Smooth muscle cell (in vitro differentiated cells): ENCODE data around the gene TAGLN. TPM values are rescaled to one million over a fixed set of nuclear protein-coding genes. Genes with fewer than 3 reads are reported as not detected.

Experiments
- DNase-seq: peaks from one replicate; lab custom pipeline; 2025; ENCODE audit not compliant: unreplicated experiment; lab: John Stamatoyannopoulos, UW
- H2AFZ ChIP-seq: fragments of 200-600 bp; sonication (generic); 2 replicates; pipeline ENCODE4 v1.6.0; 2016; ENCODE audit warnings: antibody characterized with exemption, low read depth, mild to moderate bottlenecking
- H3F3A ChIP-seq: fragments of 200-600 bp; sonication (generic); 2 replicates; pipeline ENCODE4 v1.6.0; 2017; ENCODE audit warnings: antibody characterized with exemption, low read depth
- H3K27ac ChIP-seq: fragments of 200-600 bp; sonication (generic); 2 replicates; pipeline ENCODE4 v1.5.1; 2016; ENCODE audit warnings: low read depth, mild to moderate bottlenecking
- H3K27me3 ChIP-seq: fragments of 200-600 bp; sonication (generic); 2 replicates; pipeline ENCODE4 v1.6.1; 2016; ENCODE audit warnings: low read depth, mild to moderate bottlenecking
- H3K36me3 ChIP-seq: fragments of 200-600 bp; sonication (generic); 2 replicates; pipeline ENCODE4 v1.5.1; 2016; ENCODE audit warnings: low read depth
- H3K4me1 ChIP-seq: fragments of 200-600 bp; sonication (generic); 2 replicates; pipeline ENCODE4 v1.5.1; 2016; ENCODE audit warnings: low read depth
- H3K4me2 ChIP-seq: fragments of 200-600 bp; sonication (generic); 2 replicates; pipeline ENCODE4 v1.6.0; 2016; ENCODE audit warnings: mild to moderate bottlenecking
- H3K4me3 ChIP-seq: fragments of 200-600 bp; sonication (generic); 2 replicates; pipeline ENCODE4 v1.5.1; 2016; ENCODE audit warnings: mild to moderate bottlenecking
- H3K79me2 ChIP-seq: fragments of 200-600 bp; sonication (generic); 2 replicates; pipeline ENCODE4 v1.6.0; 2016; ENCODE audit warnings: low read depth, mild to moderate bottlenecking
- H3K9ac ChIP-seq: fragments of 200-600 bp; sonication (generic); 2 replicates; pipeline ENCODE4 v1.6.0; 2016; ENCODE audit warnings: low read depth
- H3K9me3 ChIP-seq: fragments of 200-600 bp; sonication (generic); replicated peaks from 2 replicates; pipeline ENCODE4 v1.5.1; 2016; ENCODE audit warnings: low read depth
- H4K20me1 ChIP-seq: fragments of 200-600 bp; sonication (generic); 2 replicates; pipeline ENCODE4 v1.6.0; 2016; ENCODE audit warnings: low read depth
- WGBS: methylation state at CpG from one replicate; pipeline ENCODE4 v1.1.7; 2016; ENCODE audit warnings: low lambda C conversion rate; 5-methylcytosine and 5-hydroxymethylcytosine counted together
- polyA plus RNA-seq: library from polyadenylated mRNA; unstranded; fragments of >200 nt; fragmentation: Nextera tagmentation; extraction: Ambion mirVana; gene quantifications from 2 replicates; pipeline ENCODE4 v1.2.1, GENCODE V29; 2016
- total RNA-seq: library from RNA; depleted of rRNA; stranded (reverse); fragments of >200 nt; gene quantifications from 2 replicates; pipeline ENCODE4 v1.2.3, GENCODE V29; 2014
- TF ChIP-seq, protein P1 (sequence below): fragments of 200-600 bp; sonication (generic); IDR thresholded peaks from 2 replicates; pipeline ENCODE4 v1.5.1; 2017; ENCODE audit warnings: borderline replicate concordance, mild to moderate bottlenecking, antibody characterized with exemption; ENCODE audit not compliant: insufficient read depth, poor library complexity, severe bottlenecking

The TAGLN gene
- total and polyA plus RNA-seq, 2 experiments from 2014 or later, result 1,972 to 2,250 TPM

GRCh38 chr11:117185736-117186430, 13.3 kb upstream of the TAGLN start:
- Histone ChIP-seq H3K4me3 (no peak overlapping the region), H3K4me2 (no peak overlapping the region), H3K36me3 (no peaks in the 10 kb centered on the region), H3K27me3 (no peaks in the 10 kb centered on the region), H4K20me1 (no peaks in the 10 kb centered on the region), H3K9me3 (no peaks in the 10 kb centered on the region), H3K27ac (no peak overlapping the region), H3K4me1 (no peaks in the 10 kb centered on the region), H3F3A (no peaks in the 10 kb centered on the region), H2AFZ (no peak overlapping the region), H3K9ac (no peak overlapping the region), H3K79me2 (peaks cover under 1% of the 10 kb centered on the region)
- TF ChIP-seq, protein P1, sequence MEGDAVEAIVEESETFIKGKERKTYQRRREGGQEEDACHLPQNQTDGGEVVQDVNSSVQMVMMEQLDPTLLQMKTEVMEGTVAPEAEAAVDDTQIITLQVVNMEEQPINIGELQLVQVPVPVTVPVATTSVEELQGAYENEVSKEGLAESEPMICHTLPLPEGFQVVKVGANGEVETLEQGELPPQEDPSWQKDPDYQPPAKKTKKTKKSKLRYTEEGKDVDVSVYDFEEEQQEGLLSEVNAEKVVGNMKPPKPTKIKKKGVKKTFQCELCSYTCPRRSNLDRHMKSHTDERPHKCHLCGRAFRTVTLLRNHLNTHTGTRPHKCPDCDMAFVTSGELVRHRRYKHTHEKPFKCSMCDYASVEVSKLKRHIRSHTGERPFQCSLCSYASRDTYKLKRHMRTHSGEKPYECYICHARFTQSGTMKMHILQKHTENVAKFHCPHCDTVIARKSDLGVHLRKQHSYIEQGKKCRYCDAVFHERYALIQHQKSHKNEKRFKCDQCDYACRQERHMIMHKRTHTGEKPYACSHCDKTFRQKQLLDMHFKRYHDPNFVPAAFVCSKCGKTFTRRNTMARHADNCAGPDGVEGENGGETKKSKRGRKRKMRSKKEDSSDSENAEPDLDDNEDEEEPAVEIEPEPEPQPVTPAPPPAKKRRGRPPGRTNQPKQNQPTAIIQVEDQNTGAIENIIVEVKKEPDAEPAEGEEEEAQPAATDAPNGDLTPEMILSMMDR, result no peak
- WGBS, result 98% methylated on average over 5 of the region's 5 CpGs
- no peak for DNase-seq

DNA sequence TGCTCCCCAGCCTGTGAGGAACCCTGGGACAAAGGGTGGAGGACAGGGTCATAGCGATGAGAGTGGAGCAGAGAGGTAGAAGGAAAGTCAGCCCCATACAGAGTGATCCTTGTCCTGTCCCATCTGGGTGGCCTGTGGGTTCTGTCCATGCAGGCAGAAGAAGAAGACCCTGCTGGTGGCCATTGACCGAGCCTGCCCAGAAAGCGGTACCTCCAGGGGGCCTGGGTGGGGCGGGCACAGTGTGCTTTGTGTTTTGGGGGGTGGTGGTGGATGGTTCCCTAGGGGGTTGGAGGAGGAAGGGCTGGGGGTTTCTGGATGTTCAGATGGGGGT, 12.8 kb upstream of the TAGLN start:
- H3K9ac ChIP-seq, result no peak overlapping the region
- no peaks in the 10 kb centered on the region for H3F3A ChIP-seq
- WGBS, result 96% methylated on average over 4 of the region's 4 CpGs
- no peak overlapping the region for H2AFZ ChIP-seq
- H3K27ac ChIP-seq, result no peak overlapping the region
- H3K27me3 ChIP-seq, result no peaks in the 10 kb centered on the region
- H3K36me3 ChIP-seq, result no peaks in the 10 kb centered on the region
- H3K4me1 ChIP-seq, result no peaks in the 10 kb centered on the region
- TF ChIP-seq, protein P1, result no peak
- no peaks in the 10 kb centered on the region for H4K20me1 ChIP-seq
- H3K9me3 ChIP-seq, result no peaks in the 10 kb centered on the region
- no peak overlapping the region for H3K4me3 ChIP-seq
- no peak overlapping the region for H3K4me2 ChIP-seq
- no peaks in the 10 kb centered on the region for H3K79me2 ChIP-seq
- no peak for DNase-seq

GRCh38 chr11:117187007-117187406, 12.2 kb upstream of the TAGLN start:
- DNase-seq, result no peak
- no peaks in the 10 kb centered on the region for H3K27me3 ChIP-seq
- H3K9ac ChIP-seq, result no peak overlapping the region
- no peak overlapping the region for H3K4me2 ChIP-seq
- H3K27ac ChIP-seq, result no peak overlapping the region
- TF ChIP-seq, protein P1, result no peak
- H3F3A ChIP-seq, result no peaks in the 10 kb centered on the region
- no peaks in the 10 kb centered on the region for H3K79me2 ChIP-seq
- no peaks in the 10 kb centered on the region for H3K36me3 ChIP-seq
- no peak overlapping the region for H3K4me3 ChIP-seq
- WGBS, result over 99% methylated on average over 6 of the region's 6 CpGs
- no peaks in the 10 kb centered on the region for H4K20me1 ChIP-seq
- no peaks in the 10 kb centered on the region for H3K4me1 ChIP-seq
- H2AFZ ChIP-seq, result no peak overlapping the region
- no peaks in the 10 kb centered on the region for H3K9me3 ChIP-seq

DNA sequence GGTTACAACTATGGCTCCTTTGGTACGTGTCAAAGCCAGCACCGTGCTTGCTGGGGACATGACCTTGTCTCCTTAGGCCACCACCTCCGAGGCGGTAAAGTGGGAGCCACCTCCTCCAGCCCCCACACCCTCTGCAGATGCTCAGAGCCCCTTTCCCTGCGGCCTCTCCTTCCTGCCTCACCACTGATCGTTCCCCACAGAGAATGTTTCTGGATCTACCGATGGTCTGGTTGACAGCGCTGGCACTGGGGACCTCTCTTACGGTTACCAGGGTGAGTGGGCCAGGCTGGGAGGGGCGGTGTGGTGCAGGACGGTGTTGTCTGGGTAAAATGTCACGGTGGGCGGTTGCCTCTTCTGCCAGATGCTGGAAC, 11.8 kb upstream of the TAGLN start:
- Histone ChIP-seq H4K20me1 (no peaks in the 10 kb centered on the region), H3K9ac (no peak overlapping the region), H2AFZ (no peak overlapping the region), H3K4me2 (no peak overlapping the region), H3K4me3 (no peak overlapping the region), H3K4me1 (no peaks in the 10 kb centered on the region), H3K36me3 (no peaks in the 10 kb centered on the region), H3K27me3 (no peaks in the 10 kb centered on the region), H3K27ac (no peak overlapping the region), H3K9me3 (no peaks in the 10 kb centered on the region), H3F3A (no peaks in the 10 kb centered on the region), H3K79me2 (no peaks in the 10 kb centered on the region)
- 95% methylated on average over 13 of the region's 13 CpGs for WGBS
- TF ChIP-seq, protein P1, result no peak
- no peak for DNase-seq
